Measurements from ENCODE around the gene KIF1B.

DNA sequence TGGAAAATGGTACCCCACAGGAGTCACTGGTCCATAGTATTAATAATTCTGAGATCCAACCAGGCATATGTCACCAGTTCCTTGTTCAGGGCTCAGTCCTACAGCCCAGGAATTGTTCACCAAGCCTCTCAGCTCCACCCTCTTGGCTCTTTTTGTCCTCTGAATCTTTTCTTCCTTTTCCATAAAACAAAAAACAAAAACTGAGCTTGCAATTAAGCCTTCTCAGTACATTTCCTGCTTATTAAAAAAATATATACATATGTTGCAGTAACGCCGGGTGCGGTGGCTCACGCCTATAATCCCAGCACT lies 23.4 kb upstream of the KIF1B start:
- TF ChIP-seq, protein P1, sequence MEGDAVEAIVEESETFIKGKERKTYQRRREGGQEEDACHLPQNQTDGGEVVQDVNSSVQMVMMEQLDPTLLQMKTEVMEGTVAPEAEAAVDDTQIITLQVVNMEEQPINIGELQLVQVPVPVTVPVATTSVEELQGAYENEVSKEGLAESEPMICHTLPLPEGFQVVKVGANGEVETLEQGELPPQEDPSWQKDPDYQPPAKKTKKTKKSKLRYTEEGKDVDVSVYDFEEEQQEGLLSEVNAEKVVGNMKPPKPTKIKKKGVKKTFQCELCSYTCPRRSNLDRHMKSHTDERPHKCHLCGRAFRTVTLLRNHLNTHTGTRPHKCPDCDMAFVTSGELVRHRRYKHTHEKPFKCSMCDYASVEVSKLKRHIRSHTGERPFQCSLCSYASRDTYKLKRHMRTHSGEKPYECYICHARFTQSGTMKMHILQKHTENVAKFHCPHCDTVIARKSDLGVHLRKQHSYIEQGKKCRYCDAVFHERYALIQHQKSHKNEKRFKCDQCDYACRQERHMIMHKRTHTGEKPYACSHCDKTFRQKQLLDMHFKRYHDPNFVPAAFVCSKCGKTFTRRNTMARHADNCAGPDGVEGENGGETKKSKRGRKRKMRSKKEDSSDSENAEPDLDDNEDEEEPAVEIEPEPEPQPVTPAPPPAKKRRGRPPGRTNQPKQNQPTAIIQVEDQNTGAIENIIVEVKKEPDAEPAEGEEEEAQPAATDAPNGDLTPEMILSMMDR (IDR thresholded peaks at IDR 0.05 in 2 of 3, conservative IDR thresholded peaks at IDR 0.05 in 1 of 3; ENCODE audit: borderline replicate concordance in 1 of 3, insufficient read depth in 1 of 3, low read depth in 2 of 3, low read length in 2 of 3) = no peak
- TF ChIP-seq TCF7L2 (IDR thresholded peaks at IDR 0.05; ENCODE audit: borderline replicate concordance, extremely low read depth, insufficient read depth, insufficient read length) = no peak

All from HCT116 (cell line).